NCI-H2171 treated with DMSO at 0.1 percent for 48 hours (cell line): ENCODE measurements around the gene CTSZ.

ENCODE experiments used
- DNase-seq: peaks from one replicate; lab custom pipeline; 2025; lab: John Stamatoyannopoulos, UW

The CTSZ gene

GRCh38 chr20:59031564-59032022, 24.5 kb upstream of the CTSZ start:
- peak; percentile 47 for DNase-seq

GRCh38 chr20:59030911-59031563, 24.0 kb upstream of the CTSZ start:
- no peak for DNase-seq

- DNase-seq: no peak
These were observed 21.8 kb upstream of the CTSZ start for GRCh38 chr20:59028812-59029211.

GRCh38 chr20:59027741-59028320, 20.8 kb upstream of the CTSZ start:
- DNase-seq: no peak

GRCh38 chr20:59026904-59027740, 20.1 kb upstream of the CTSZ start:
- no peak for DNase-seq

GRCh38 chr20:59025511-59025910, 18.5 kb upstream of the CTSZ start:
- no peak for DNase-seq

GRCh38 chr20:59025086-59025485, 18.0 kb upstream of the CTSZ start:
- DNase-seq: no peak

- no peak for DNase-seq
These were observed 17.1 kb upstream of the CTSZ start for GRCh38 chr20:59024111-59024530.

GRCh38 chr20:59023616-59024015, 16.6 kb upstream of the CTSZ start:
- no peak for DNase-seq

GRCh38 chr20:59022754-59023153, 15.7 kb upstream of the CTSZ start:
- DNase-seq: no peak

- no peak for DNase-seq
These were observed 14.0 kb upstream of the CTSZ start for GRCh38 chr20:59020938-59021551.

- DNase-seq: no peak
These were observed 12.2 kb upstream of the CTSZ start, which contains the start of gene TUBB1 for GRCh38 chr20:59019217-59019616. Gene TUBB1, plus strand, starts transcription at chr20:59019429. Its CDS starts 94 bp downstream, at chr20:59019523.

- no peak for DNase-seq
These were observed 11.8 kb upstream of the CTSZ start for GRCh38 chr20:59018817-59019216.

- no peak for DNase-seq
These were observed 10.6 kb upstream of the CTSZ start for GRCh38 chr20:59017493-59018231.

- no peak for DNase-seq
These were observed 9.9 kb upstream of the CTSZ start for GRCh38 chr20:59016795-59017492.

GRCh38 chr20:59015812-59016711, 9.0 kb upstream of the CTSZ start:
- DNase-seq: no peak

GRCh38 chr20:59015411-59015810, 8.4 kb upstream of the CTSZ start:
- no peak for DNase-seq

- no peak for DNase-seq
These were observed 7.8 kb upstream of the CTSZ start for GRCh38 chr20:59014680-59015389.

GRCh38 chr20:59013959-59014608, 7.0 kb upstream of the CTSZ start:
- no peak for DNase-seq
